Right kidney (tissue), 1 donor: ENCODE measurements around the gene CDK9.
"Not testable (repeated sequence)": the region's sequence is repeated elsewhere in the genome, so short reads cannot be mapped to it uniquely, and the experiment has no call there.

Experiments
- DNase-seq: peaks from one replicate; pipeline ENCODE4 v3.0.0-alpha.2; 2016

The CDK9 gene

DNA sequence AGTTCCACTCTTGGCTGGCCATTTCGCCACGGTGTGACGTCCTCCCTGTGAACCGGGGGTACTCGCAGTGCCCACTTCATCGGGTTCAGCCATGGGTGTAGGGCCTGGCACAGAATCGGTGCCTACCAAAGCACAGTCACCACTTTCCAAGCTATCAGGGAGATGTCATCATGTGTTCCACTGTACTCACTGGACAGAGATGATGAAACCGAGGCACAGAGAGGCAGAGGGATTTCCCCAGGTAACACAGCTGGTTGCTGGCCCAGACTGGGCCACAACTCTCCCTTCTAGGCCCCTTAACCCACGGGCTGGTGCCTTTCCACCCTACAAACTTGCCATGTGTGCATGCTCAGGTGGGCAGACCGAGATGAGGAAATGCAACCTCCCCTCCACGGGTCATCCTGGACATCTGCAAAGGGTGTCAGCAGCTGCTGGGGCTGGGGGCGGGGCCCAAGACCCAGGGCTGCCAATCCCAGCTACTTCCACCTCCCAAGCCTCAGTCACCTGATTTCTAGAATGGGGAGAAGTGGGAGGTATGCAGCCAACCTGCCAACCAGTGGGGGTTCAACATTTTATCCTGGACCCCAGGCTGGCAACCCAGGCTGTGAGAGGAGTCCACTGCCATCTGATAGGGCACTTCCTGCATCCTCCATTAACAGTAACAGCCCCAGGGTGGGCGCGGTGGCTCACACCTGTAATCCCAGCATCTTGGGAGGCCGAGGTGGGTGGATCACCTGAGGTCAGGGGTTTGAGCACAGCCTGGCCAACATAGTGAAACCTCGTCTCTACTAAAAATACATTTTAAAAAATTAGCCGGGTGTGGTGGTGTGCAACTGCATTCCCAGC lies 6.5 kb upstream of the CDK9 start:
- no peak for DNase-seq

DNA sequence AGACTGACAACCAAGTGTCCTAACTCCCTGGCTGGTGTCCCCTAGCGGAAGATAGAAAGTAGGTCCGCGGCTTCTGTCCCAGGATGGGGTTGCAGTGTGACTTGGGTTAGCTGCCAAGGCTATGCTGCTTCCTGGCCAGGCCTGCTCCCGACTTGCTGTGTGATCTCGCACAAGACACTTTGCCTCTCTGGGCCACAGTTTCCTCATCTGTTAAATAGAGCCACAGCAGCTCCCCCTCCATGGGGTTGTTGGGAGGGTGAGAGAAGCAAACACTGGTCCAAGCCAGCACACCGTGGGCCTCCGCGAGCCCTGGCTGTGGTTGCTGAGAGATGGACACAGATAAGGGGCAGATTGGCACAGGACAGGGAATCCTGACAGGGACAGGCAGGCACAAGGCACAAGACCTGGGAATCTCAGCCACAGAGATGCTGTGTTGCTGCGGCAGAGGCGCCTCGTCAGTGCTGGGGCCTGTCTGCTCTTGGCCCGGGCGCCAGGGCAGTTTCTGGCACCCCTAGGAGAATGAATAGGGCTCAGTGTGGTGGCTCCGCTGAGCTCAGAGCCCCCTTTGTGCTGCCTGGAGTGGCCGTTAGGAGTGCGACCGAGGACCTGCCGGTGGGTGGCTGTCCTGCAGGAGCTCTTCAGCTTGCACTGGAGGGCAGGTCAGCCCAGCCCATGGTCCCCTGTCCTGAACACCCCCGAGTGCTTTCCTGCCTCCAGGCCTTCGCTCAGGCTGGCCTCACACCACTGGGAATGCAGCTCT lies 5.5 kb upstream of the CDK9 start:
- no peak for DNase-seq

DNA sequence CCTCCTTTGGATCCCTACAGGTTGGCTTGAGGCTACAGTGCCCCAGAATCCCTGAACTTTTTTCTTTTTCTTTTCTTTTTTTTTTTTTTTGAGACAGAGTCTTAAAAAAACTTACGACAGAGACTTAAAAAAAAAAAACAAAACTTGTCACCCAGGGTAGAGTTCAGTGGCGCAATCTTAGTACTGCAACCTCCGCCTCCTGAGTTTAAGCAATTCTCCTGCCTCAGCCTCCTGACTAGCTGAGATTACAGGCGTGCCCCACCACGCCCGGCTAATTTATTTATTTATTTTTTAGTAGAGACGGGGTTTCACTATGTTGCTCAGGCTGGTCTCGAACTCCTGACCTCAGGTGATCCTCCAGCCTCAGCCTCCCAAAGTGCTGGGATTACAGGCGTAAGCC lies 4.9 kb upstream of the CDK9 start:
- not testable (repeated sequence) for DNase-seq

DNA sequence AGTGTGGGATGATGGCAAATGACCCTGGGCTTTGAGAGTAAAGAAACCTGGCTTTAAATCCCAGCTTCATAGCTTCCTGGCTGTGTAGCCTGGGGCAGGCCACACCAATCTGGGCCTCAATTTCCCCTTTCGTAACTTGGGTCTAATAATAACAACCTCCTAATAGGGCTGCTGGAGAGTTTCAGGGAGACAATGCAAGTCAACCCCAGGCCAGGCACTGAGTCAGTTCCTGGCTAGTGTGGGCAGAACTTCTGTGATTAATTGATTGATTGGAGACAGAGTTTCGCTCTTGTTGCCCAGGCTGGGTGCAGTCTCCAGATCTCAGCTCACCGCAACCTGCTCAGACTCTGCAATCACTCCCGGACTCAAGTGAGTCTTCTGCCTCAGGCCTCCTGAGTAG lies 4.0 kb upstream of the CDK9 start:
- no peak for DNase-seq

DNA sequence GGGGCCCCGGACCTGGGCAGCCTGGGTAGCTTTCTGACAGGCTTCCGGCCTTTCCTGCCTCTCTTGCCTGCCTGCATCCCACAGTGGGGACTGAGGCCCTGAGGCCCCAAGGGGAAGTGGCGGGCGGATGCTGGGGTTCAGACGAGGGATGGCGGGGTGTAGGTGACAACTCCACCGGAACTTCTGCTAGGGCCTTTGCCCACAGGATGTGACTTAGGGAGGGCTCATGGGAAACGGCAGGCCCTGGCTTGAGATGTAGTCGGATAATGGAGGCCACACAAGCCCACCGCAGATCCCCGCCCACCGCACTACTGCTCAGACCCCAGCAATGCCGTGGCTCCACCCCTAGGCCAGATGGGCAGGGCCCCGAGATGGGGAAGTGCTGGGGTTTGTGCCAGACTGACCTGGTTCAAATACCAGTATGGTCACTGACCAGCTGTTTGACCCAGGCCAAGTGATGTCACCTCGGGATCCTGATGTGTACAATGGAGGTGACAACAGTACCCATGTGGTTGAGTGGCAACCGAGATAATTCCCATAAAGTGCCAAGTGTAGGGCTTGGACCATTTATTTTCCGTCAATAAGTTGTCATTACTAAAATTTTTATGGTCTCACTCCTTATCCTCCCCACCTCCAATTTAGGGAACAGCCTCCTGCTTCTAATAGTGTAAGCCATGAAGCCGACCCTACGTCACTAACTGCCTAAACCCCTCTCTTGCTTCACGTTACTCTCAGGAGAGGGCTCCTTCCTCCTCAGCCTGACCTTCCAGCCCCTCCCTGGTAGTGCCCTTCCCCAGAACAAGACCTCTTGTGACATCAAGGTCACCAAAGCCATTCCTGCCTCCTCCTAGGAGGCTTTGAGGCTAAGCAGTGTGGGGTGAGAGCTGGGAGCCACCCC lies 2.5 kb upstream of the CDK9 start:
- no peak for DNase-seq

DNA sequence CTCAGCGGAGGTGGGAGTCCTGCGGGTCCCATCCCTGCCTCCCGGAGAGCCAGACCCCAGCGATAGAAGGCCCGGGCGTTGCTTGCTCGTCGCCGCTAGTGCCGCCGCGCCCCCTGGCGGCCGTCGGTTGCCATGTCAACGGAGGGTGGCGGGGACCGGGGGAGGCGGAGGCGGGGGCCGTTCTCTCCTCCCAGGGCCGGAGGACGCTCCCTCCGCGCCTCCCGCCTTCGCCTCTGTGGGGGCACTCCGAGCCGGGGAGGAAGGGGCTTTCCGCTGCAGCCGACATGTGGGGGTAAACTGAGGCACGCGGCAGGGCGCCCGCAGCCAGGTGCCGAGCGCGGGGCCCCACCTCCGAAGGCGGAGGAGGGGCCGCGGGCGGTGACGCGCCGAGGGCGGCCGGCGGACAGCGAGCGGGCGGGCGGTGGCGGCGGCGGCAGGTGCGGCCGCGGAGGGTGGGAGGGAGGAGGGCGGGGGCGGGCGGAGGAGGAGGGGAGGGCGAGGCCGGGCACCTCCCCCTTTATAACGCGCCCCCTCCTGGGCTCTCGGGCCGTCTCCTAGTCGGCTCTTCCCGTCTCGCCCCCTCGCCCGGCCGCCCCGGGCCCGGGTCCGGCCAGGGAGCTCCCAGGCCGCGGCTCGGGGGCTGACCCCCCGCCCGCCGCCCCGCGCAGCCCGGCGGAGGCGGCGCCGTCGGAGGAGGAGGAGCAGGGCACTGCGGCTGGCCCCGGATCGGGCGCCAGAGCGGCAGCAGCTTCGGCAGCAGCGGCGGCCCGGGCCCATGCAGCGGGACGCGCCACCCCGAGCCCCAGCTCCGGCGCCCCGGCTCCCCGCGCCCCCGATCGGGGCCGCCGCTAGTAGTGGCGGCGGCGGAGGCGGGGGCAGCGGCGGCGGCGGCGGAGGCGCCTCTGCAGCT lies 556 bp upstream of the CDK9 start:
- peak; percentile 96 for DNase-seq

DNA sequence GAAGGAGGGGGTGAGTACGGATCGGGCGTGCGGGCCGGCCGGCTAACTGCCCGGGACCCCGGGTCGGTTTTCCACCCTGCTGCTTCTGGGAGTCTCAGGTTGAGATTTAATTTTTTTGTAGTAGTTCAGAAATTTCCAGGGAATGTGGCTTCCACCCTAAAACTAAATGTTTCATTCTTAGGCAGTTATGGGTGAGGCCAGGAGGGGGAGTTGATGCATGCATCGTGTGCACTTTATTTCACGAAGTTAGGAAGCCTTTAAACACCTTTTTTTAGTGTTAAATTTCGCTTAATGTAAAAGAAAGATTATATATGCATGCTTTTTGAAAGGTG lies 905 bp downstream of the CDK9 start:
- DNase-seq: no peak

DNA sequence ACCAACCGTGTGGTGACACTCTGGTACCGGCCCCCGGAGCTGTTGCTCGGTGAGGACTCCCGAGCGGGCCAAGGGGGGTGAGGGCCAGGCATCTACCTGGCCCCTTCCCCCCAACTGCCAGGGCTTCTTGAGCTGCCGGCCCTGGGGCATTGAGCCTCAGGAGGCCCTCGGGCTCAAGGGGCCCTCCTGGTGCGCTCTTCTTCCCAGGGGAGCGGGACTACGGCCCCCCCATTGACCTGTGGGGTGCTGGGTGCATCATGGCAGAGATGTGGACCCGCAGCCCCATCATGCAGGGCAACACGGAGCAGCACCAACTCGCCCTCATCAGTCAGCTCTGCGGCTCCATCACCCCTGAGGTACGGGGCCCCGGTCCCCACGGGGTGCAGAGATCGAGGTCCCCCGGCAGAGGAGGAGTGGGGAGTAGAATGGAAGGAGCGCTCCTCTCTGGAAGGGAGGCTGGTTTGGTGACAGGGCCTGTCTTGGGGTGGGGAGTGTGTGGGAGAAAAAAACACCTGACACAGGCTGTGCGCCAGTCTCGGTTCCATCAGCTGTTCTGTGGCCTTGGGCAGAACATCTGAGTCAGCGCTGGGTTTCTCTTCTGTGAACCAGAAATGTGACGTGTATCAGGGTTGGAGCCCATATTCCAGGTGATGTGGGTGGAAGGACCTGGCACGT lies 2.6 kb downstream of the CDK9 start:
- no peak for DNase-seq

DNA sequence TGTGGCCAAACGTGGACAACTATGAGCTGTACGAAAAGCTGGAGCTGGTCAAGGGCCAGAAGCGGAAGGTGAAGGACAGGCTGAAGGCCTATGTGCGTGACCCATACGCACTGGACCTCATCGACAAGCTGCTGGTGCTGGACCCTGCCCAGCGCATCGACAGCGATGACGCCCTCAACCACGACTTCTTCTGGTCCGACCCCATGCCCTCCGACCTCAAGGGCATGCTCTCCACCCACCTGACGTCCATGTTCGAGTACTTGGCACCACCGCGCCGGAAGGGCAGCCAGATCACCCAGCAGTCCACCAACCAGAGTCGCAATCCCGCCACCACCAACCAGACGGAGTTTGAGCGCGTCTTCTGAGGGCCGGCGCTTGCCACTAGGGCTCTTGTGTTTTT lies 3.3 kb downstream of the CDK9 start:
- no peak for DNase-seq

DNA sequence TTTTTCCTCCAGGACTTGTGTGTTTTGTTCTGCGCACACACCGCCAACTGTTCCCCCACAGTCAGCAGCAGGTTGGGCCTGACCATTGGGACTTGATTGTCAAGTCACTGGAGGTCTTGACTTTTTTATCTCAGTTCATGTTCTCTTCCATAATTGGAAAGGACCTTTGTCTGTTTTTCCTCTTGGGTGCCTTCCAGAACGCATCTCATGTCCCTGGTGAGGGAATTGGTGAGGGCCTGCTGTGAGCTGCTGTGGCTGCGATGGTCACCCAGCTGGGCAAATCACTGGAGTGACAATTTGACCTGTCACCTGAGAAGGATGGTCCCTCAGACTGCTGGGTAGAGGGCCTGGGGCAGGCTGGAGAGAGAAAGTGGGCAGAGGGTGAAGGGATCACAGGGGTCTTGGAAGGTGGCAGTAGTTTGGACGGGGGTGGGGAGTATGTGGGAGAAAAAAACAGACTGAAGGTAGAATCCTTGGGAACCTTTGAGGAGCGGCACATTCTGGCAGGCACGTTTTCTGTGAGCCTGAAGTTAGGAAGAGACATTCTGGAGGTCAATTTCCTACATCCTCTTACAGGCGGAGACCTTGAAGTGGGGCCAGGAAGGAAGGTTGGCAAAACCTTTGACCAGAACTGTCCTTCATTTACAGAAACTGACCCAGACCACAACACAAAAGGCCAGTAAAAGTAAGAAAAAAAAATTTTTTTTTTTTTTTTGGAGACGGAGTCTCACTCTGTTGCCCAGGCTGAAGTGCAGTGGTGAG lies 4.4 kb downstream of the CDK9 start:
- no peak for DNase-seq

DNA sequence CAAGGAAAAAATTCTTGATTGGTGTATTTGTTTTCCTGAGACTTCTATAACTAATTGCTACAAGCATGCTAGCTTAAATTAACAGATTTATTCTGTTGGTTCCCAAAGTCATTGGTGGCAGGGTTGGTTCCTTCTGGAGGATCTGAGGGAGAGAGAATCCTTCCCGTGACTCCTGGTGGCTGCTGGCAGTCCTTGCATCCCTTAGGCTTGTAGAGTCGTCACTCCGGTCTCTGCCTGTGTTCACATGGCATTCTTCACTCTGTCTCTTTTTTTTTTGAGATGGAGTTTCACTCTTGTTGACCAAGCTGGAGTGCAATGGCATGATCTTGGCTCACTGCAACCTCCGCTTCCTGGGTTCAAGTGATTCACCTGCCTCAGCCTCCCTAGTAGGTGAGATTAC lies 5.3 kb downstream of the CDK9 start:
- DNase-seq: no peak

DNA sequence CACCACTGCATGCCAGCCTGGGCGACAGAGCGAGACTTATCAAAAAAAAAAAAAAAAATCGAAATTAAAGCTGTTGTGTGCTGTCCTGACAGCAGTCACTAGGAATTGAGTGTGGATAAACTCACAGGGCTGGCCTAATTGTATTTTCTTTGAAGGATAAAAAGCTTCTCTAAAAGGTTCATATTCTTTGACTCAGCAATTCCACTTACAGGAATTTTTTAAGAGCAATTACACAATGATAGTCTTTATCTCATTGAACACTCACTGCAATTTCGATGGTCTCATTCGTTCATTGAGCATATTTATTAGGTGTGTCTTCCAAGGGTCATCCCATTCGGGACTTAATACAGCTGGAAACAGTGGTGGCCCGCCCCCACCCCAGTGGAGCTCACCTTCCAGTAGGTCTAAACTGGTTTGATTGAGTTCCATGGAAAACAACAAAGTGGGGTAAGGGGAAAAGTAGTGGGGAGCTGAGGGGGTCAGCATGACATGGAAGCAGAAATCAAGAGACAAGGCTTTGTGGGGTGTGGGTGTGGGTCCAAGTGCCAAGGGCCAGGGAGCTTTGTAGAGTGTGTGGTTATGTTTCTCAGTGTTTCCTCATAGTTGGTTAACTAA lies 6.7 kb downstream of the CDK9 start:
- DNase-seq: no peak

DNA sequence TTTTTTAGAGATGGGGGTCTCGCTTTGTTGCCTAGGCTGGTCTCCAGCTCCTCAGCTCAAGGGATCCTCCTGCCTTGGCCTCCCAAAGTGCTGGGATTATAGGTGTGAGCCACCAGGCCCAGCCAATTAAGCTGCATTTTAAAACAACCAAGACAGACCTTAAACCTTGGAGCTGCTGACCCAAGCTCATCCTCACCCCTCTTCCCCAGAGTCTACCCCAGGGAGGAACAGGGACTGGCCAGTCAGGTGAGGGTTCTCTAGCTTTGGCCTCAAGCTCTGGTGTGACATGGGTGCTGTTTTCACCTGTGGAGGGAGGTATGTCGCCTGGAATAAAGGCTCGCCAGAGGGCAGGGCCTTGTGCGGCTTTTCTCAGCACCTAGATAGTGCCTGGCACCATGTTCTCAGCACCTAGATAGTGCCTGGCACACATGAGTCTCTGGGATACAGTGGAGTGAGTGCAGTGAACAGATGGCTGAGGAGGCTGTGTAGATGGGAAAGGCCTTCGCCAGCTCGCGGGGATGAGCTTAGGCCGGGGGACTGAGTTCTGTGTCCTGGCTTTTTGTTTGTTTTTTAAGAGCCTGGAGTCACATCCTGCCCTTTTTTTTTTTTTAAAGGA lies 7.4 kb downstream of the CDK9 start:
- no peak for DNase-seq

DNA sequence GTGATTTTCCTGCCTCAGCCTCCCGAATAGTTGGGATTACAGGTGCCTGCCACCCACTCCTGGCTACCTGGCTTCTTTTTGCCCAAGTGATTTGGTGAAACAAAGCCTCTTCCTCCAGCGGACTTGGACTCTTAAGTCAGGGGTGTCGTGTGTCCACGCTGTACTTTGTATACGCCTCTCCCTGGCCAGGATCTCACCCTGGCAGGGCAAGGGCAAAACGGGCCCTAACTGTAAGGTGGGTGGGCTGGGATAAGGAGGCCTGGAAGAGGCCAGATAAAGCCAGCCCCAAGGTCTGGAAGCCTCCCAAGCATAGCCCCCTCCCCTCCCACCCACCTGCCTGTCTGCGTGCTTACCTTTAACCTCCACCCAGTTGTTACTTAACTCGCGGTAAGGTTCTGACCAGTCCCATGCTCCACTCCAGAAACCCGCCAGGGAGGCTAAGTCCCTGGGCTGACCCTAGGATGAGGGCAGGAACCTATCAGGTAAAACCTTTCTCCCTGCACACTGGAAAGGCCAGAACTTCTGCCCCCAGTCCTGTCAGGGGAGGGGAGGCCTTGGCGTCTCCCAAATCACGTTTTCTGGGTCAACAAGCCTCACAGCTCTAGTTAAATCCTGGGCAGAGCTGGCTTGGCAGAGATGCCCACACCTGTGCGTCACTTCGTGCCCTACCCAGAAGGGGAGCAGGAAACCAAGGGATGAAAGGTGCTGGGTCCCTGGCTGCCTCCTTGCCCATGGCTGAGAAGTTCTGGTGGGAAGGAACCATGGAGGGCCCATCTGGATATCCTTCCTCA lies 8.4 kb downstream of the CDK9 start:
- no peak for DNase-seq

DNA sequence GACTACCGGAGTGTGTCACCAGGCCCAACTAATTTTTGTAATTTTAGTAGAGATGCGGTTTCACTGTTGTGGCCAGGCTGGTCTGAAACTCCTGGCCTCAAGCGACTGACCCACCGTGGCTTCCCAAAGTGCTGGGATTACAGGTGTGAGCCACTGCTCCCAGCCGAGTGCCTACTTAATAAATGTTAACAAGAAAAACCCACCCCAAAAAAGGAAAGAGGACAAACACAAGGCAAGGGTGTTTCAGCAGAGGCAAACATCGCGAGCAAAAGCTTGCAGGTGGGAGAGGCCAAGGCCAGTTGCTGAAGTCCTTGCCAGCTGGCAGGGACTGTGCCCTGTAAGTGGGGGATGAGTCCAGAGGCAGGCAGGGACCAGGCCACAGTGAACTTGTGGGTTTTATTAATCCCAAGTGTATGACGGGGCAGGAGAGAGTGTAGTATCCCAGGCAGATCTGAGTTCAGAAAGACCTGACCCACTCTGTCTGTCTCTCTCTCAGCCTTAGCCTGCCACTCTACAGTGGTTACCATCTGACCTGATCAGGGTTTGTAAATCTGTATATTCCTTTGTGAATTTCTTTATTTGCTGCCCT lies 10.5 kb downstream of the CDK9 start:
- no peak for DNase-seq

DNA sequence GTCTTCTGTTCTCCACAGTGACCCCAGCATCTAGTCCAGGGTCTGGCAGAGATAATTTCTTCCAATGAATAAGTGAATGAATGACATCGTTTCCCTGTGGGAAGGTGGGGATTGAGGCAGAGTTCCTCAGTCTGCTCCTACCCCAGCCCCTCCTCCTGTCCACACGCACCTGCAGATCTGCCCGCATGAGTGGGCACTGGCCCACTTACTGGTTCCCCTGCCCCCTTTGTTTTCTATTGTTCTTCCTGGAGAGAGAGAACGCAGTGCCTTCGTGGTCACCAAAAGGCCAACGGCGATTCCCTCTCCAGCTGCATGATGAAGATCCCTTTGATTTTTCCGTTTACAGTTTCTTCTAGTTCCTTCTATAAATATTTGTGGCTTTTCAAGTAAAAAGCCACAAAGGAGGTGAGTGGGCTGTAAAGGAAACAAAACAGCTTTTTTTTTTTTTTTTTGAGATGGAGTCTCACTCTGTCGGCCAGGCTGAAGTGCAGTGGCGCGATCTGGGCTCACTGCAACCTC lies 11.1 kb downstream of the CDK9 start:
- no peak for DNase-seq

DNA sequence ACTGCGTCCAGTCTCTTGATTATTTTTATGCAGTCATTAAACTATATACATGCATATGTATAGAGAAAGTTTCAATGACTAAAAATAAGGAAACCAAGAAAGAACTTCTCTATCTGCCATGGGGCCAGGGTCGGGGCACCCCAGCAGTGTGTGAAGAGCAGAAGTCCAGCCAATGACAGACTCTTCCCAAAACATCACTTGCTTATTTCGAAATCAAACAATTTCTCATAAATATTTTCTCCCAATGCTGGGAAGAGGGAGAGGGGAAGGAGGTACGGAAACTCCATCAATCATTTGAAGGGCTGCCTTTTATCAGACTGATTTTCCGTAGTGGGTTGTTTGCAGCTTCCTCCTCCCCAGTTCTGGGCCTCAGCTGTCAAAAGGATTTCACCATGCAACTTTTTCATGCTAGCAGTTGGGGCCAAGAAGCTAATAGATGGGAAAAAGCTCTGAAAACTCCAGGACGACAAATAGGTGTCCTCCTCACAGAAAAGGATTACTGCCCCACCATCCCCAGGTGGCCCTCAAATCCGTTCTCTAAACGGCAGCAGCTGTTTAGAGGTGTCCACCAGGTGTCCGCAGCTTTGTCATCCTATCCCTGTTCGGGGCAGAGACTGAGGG lies 16.2 kb downstream of the CDK9 start:
- DNase-seq: peak; percentile 82
